Measurements from ENCODE around the gene VIL1. TPM values are rescaled to one million over a fixed set of nuclear protein-coding genes. Genes with fewer than 3 reads are reported as not detected.

Gene VIL1
- total and polyA plus RNA-seq, 2 of the 8 experiments (the other 6 are each of a cell fraction or from before 2014, with no cell fraction given) = 6.2 to 7.0 TPM

GRCh38 chr2:218485986-218486667 is 67.2 kb downstream of the VIL1 start (continued):
- no peak for TF ChIP-seq CHD7 (IDR thresholded peaks at IDR 0.05; ENCODE audit: insufficient replicate concordance, low read length)
